Fibroblast of gingiva (primary cell): Measurements from ENCODE around the gene PRKD1.

Source experiments
- DNase-seq: peaks from one replicate; pipeline ENCODE4 v3.0.0-alpha.2; 2011; ENCODE audit warnings: low read depth

PRKD1 gene

DNA sequence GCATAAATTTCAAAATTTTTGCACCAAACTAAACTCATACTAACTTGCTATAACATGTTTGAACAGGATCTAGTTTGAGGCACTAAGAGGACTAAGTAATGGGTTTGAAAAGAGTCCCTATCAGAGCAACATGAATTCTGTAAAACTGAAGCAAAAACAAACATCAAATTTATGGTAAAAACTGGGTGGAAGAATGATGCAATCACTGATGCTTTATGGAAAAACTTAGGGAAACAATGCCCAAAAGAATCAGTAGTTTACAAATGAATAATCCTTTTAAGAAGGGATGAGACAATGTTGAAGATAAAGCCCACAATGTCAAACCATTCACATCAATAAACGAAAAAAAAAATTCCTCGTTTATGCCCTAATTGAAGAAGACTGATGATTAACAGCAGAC is 88.9 kb downstream of the PRKD1 start:
- DNase-seq: no peak

DNA sequence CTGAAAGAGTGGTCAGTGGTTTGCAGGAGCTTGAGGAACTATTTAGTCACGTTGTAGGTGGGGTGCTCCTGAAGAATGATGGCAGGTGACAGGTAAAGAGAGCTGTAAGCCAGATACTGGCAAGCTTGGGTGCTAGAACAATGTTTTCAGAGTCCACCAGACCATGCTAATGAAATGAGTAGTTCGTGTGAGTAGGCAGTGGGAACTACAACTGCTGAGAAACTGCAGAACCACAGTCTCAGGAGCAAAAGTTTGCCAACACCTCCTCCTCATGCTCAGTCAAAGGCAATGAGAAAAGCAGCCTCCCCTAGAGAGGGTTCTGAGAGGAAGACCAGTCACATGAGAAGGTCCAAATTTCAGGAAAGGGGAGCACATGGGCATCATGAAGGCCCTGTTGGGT is 91.3 kb downstream of the PRKD1 start:
- no peak for DNase-seq

DNA sequence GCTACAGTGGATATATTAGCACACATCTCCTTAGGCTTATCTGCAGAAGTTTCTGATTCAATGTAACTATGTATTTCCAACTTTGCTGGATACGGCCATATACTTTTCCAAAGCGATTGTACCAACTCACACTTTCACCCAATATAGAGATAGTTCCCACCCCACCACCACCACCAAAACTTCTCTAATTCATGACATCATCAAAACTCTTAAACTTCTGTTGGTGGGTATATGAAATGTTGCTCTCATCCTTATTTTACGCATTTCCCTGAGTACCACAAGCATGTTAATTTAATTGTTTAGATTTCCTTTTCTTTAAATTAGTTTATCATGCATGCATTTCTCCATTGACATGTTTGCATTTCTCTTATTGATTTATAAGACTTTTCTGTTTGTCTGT is 95.6 kb downstream of the PRKD1 start:
- DNase-seq: no peak

GRCh38 chr14:29829851-29830250 is 97.8 kb downstream of the PRKD1 start:
- no peak for DNase-seq

DNA sequence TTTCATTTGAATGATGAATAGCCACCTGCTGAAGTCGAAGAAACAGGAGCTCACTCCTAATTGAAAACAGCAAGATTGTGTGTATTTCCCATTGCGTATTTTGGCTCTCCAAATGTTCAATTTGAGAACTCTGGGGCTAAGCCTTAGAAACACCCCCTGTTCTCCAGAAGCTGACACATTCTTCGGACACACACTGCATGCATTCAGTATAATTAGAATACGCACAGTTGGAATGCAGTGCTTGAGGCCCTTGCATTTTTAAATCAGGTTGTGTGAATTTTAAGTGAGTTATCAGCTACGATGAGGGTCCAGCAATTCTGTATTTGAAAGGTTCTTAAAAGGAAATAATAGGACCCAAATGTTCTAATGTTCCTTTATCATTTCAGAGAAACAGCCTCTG is 103.8 kb downstream of the PRKD1 start:
- no peak for DNase-seq

DNA sequence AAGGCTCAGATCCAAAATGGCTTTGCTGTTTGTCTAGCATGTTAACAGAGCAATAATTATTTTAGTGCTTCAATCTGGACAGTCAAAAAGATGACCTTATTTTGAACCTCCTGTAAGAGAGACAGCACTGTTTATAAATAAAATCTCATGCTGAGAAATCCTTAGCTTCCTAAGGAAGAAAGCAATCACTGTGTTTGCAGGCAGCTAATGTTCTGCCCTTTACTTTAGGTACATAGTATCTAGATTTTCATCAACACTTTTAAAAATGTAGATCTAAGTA is 105.3 kb downstream of the PRKD1 start:
- DNase-seq: no peak

GRCh38 chr14:29821661-29822429 is 105.8 kb downstream of the PRKD1 start:
- no peak for DNase-seq

DNA sequence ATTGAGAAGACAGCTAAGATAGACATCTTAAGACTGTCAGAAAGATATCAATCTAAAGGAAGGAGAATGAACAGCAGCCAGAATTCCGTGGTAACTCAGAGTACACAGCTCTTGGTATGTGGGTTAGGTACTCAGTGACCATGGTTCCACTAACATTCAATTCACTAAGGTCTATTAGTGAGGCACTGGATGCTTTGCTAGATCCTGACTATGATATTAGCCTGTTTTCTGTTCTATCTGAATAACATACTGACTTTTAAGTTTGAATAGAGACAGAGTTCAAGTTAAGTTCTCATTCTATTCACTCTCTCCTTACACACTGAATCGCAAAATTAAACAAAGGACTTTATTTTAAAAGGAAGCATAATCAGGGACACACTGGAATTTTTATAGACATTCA is 106.4 kb downstream of the PRKD1 start:
- DNase-seq: no peak

GRCh38 chr14:29820785-29821184 is 106.9 kb downstream of the PRKD1 start:
- no peak for DNase-seq

- no peak for DNase-seq
Observed at GRCh38 chr14:29817767-29818405, 109.8 kb downstream of the PRKD1 start.

- DNase-seq: no peak
Observed at GRCh38 chr14:29815016-29815674, 112.5 kb downstream of the PRKD1 start.

DNA sequence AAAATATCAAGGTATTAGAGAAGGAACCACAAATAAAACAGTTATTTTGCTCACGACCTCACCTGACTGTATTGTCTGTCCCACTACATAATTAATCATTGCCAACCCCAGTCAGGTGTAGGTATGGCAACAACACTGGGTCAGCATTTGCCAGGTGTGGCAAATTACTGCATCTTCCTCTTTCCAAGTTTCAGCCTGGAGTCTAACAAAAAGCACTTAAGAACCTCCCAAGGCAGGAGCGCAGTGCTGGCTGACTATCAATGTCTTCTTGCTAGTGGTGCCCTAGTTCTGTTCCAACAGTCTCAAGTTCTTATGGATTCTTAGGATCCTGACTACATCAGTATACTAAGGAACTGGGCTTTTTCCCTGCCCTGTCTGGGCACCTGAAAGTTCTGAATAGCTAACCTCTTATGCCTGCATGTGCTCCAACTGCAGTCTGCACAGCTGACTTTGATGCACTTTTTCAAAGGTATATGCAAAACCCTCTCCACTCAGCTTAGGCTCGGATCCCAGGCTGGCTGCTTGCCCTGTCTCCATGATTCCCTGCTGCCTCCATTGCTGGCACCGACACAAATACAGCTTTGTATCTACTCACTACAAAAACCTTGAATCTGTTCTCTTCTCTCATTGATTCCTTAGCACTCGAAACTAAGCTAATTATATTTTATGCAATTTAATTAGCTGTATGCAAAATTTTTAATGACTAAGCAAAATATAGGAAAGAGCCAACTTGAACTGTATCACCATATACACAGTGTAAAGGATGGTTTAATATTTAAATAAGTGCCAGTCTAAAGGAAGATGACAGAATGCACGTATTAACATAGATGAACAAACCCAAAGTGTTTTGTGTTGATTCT is 113.3 kb downstream of the PRKD1 start:
- no peak for DNase-seq

- DNase-seq: peak; percentile 66
Observed at GRCh38 chr14:29810682-29811081, 117.0 kb downstream of the PRKD1 start.

DNA sequence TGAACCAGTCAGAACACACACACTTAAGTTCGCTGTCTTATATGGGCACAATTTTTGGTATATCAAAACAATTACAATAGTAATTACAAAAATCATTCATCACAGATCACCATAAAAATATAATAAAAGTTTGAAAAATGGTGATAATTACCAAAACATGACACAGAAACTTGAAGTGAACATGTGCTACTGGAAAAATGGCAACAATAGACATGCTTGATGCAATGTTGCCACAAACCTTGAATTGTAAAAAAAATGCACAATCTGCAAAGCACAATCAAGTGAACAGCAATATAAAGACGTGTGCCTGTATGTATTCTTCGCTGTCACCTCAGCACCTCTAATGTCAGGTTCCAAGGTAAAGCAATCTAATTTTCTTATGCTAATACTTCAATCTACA is 117.6 kb downstream of the PRKD1 start:
- DNase-seq: no peak

DNA sequence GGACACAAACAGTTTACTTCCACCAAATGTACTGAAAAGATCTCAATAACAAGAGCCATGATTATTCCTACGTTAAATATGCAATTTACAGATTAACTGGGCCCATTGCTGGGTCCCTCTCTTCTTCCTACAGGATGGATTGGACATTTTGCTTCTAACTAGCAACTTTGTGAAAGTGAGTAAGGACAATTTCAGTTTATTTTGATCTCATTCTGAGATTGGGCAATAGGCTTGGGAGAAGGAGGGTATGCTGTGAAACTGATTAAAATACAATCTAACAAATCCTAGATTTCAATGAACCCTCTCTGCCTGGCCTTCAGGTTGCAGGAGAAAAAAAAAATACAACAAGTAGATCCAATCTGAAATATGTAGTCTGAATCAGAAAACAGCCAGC is 121.5 kb downstream of the PRKD1 start:
- no peak for DNase-seq

DNA sequence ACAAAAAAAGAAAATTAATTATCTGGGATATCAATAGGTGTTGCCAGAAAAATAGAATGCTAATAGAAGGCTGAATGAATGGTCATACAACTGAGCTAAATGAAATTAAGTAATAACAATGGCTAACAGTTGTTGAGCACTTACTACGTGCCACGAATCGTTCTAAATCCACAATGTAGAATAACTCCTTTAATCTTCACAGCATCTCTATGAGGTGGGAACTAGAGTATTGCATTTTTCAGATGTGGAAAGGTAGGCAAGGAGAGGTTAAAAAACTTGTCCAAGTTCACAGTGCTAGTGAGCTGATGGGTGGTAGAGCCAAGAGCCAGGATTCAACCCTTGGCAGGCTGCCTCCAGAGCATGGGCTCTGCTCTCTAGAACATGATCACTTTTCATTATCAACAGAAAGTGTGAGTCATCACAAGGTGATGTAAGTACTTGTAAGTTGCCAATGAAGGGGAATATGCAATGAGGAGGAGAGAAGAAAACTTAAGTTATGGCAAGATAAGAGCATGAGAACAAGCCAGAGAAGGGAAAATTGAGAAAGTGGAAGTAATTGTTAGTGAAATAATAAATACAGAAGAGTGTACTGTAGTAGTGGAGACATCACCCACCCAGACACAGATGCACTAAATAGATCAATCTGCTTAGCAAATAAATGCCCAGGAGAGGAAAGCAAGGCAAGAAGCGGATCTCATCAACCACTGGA is 122.1 kb downstream of the PRKD1 start:
- peak; percentile 91 for DNase-seq

- DNase-seq: no peak
Observed at GRCh38 chr14:29804481-29805266, 123.0 kb downstream of the PRKD1 start.

DNA sequence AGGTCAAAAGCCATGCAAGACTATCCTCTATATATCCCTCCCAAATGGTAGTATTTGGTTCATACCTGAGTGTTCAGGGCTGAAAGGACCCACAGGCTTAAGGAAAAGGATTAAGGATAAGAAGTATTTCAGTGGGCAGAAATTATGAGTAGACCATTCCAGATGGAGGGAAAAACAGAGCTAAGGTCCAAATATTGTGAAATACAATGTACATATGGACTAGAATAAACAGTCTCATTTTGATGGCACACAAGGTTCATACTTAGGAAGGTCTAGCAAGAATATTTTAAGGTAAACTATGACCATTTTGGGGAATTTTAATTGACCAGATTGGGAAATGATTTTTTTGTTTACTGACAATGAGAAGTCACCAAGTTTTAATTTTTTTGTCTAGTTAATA is 124.6 kb downstream of the PRKD1 start:
- peak; percentile 9 for DNase-seq

DNA sequence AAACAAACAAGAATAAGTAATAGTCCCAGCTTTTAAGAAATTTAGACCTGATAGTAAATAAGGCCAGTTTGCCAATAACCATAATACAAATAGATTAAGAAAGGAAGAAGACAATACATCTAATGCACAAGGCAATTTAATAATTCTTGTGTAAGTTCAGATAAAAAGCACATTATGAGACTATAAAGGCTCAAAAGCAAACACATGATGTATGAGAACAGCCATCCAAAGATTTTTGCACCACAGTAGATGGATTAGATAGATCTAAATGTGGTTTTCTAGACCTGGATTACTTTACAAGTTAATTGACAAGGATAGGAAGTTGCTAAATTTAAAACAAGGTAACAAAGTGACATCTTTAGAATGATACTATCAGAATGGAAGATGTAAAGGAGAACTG is 125.4 kb downstream of the PRKD1 start:
- no peak for DNase-seq

DNA sequence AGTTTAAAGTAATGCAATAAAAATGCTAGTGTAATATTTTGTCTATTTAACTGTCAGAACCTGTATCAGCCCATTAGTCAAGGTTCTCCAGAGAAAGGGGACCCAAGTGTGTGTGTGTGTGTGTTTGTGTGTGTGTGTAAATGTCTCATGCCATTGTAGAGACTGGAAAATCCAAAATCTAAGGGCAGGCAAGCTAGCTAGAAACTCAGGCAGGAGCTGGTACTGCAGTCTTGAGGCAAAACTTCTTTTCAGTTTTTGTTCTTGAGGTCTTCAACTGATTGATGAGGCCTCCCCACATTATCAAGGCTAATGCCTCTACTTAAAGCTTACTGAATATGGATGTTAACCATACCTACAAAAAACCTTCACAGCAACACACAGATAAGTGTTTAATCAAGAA is 126.7 kb downstream of the PRKD1 start:
- DNase-seq: no peak

- peak; percentile 31 for DNase-seq
Observed at GRCh38 chr14:29799464-29800095, 128.1 kb downstream of the PRKD1 start.
